HG02852 (cell line): ENCODE results near the gene PLXNC1.

ENCODE experiments used
- ATAC-seq: cut with Tn5 transposase; IDR thresholded peaks from one replicate; pipeline ENCODE4 v1.9.1; 2021; ENCODE audit warnings: mild to moderate bottlenecking, moderate library complexity; ENCODE audit not compliant: unreplicated experiment

The PLXNC1 gene

DNA sequence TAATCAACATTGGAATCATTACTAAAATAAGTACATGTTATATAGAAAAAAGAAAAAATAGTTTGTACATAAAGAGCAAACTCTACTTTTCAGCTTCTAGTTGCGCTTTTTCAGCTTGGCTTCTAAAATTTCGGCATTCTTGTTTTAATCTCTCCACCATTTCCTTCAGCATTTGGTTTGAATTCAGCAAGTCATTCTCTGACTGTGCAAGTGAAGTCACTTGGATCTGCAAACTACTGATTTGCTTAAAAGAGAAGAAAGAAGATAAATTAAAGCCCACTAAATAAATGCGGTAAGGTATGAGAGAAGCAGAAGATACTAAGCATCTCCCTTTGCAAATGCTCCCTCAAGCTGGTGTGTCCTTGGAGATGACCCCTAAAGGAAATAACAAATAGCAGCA lies 185.0 kb downstream of the PLXNC1 start:
- ATAC-seq = no peak

DNA sequence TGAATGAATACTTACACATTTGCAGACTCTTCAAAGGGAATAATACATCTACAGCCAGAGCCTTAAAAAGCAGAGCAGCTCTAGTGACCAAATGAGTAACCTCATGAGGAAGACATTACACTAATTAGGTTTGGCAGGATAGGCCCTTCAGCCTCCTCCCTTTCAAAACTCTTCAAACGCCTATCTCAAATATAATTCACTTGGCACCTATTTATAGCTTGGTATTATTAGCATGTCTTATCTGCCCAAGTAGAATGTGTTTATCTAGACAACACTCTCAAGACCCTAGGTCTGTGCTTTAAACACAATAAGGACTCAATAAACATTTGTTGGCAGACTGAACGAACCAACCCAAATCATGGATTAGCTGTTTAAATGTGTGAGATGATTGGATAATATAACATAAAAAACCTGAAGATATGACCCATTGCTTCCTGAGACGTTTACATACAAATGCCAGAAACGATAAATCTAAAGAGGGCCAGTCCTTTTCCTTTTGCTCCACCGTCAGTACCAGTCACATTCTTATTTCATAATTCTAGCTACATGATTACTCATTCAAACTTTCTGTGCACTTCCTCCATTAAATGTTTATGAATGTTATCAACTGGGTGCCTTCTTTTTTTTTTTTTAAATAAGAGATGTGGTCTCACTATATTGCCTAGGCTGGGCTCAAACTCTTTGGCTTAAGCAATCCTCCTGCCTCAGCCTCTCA lies 188.0 kb downstream of the PLXNC1 start:
- ATAC-seq = no peak

GRCh38 chr12:94338006-94338794 lies 189.8 kb downstream of the PLXNC1 start:
- ATAC-seq = no peak

DNA sequence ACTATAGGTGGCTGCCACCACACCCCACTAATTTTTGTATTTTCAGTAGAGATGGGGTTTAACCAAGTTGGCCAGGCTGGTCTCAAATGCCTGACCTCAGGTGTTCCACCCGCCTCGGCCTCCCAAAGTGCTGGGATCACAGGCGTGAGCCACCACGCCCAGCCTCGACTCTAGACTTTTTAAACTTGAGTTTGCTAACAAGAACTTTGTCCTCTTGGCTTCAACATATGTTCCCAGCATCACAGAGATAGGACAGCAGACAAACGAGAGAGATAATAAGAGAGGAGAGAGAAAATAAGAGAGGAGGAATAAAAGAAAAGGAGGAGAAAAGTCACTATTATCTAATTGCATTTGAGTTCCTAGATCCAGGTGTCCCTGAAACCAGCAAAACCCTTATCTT lies 192.2 kb downstream of the PLXNC1 start:
- ATAC-seq = no peak

DNA sequence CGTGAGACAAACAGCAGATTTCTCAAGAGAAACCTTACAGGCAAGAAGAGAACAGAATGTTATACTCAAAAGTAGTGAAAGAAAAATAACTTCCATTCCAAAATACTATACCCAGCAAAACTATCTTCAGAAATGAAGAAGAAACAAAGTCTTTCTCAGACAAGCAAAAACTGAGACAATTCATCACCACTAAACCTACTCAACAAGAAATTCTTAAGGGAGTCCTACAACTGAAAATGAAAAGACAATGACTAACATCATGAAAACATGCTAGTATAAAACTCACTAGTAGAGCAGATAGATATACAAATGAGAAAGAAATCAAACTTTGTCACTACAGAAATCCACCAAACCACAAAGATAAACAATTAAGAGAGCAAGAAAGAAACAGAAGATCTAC lies 204.8 kb downstream of the PLXNC1 start:
- no peak for ATAC-seq
